CD4-positive, alpha-beta T cell treated with Interleukin-17A for 4 hours (primary cell): ENCODE data around the gene R3HDM1.
"Not testable (repeated sequence)": the region's sequence is repeated elsewhere in the genome, so short reads cannot be mapped to it uniquely, and the experiment has no call there.

ENCODE experiments used
- DNase-seq: peaks from one replicate; pipeline ENCODE4 v3.0.0-alpha.2; 2020; ENCODE audit warnings: mixed read lengths

Gene R3HDM1

GRCh38 chr2:135581282-135581681, 50.0 kb downstream of the R3HDM1 start:
- DNase-seq, result no peak

GRCh38 chr2:135582383-135582782, 51.1 kb downstream of the R3HDM1 start:
- DNase-seq, result no peak

- no peak for DNase-seq
These were observed 54.3 kb downstream of the R3HDM1 start for GRCh38 chr2:135585586-135585985.

GRCh38 chr2:135586148-135586547, 54.9 kb downstream of the R3HDM1 start:
- no peak for DNase-seq

- no peak for DNase-seq
These were observed 56.7 kb downstream of the R3HDM1 start for GRCh38 chr2:135587958-135588357.

- DNase-seq, result no peak
These were observed 59.5 kb downstream of the R3HDM1 start for GRCh38 chr2:135590619-135591260.

GRCh38 chr2:135600915-135601314, 69.6 kb downstream of the R3HDM1 start:
- no peak for DNase-seq

GRCh38 chr2:135603543-135603942, 72.3 kb downstream of the R3HDM1 start:
- DNase-seq, result no peak

GRCh38 chr2:135607561-135607960, 76.3 kb downstream of the R3HDM1 start:
- no peak for DNase-seq

GRCh38 chr2:135612319-135612718, 81.0 kb downstream of the R3HDM1 start:
- DNase-seq, result no peak

- DNase-seq, result no peak
These were observed 84.1 kb downstream of the R3HDM1 start for GRCh38 chr2:135615404-135615803.

- no peak for DNase-seq
These were observed 86.3 kb downstream of the R3HDM1 start for GRCh38 chr2:135617501-135618015.

- no peak for DNase-seq
These were observed 88.9 kb downstream of the R3HDM1 start for GRCh38 chr2:135620198-135620597.

- no peak for DNase-seq
These were observed 98.2 kb downstream of the R3HDM1 start for GRCh38 chr2:135629520-135629919.

- DNase-seq, result not testable (repeated sequence)
These were observed 98.8 kb downstream of the R3HDM1 start for GRCh38 chr2:135630034-135630433.

- DNase-seq, result no peak
These were observed 99.2 kb downstream of the R3HDM1 start for GRCh38 chr2:135630488-135630887.

GRCh38 chr2:135633582-135633981, 102.3 kb downstream of the R3HDM1 start:
- no peak for DNase-seq

- DNase-seq, result no peak
These were observed 104.0 kb downstream of the R3HDM1 start for GRCh38 chr2:135635212-135635835.

- DNase-seq, result no peak
These were observed 105.7 kb downstream of the R3HDM1 start for GRCh38 chr2:135636982-135637381.

- no peak for DNase-seq
These were observed 106.3 kb downstream of the R3HDM1 start for GRCh38 chr2:135637456-135638087.

- DNase-seq, result no peak
These were observed 107.5 kb downstream of the R3HDM1 start for GRCh38 chr2:135638825-135639224.

- DNase-seq, result no peak
These were observed 110.1 kb downstream of the R3HDM1 start for GRCh38 chr2:135641156-135642068.
